ENCODE measurements around the gene S100A9. TPM values are rescaled to one million over a fixed set of nuclear protein-coding genes. Genes with fewer than 3 reads are reported as not detected.

S100A9 gene
- total and polyA plus RNA-seq, 2 of the 4 experiments (the other 2 are of a cell fraction), result not detected

- Histone ChIP-seq H3K27me3 (ENCODE audit: control insufficient read depth, insufficient read depth, low read length) (peaks cover 6% of the 10 kb centered on the region), H3K14ac (replicated peaks; ENCODE audit: low read depth, low read length) (no peak overlapping the region), H2BK20ac (ENCODE audit: low read depth, low read length) (no peak overlapping the region), H2BK5ac (ENCODE audit: low read depth, low read length, poor library complexity, severe bottlenecking) (no peak overlapping the region), H2BK120ac (ENCODE audit: low read depth, low read length) (no peak overlapping the region), H3K23ac (ENCODE audit: low read depth, low read length) (no peak overlapping the region), H3K79me1 (ENCODE audit: low read depth in 1 of 2, low read length in 2 of 2) (no peaks in the 10 kb centered on the region), H2AK5ac (ENCODE audit: low read depth, low read length) (no peak overlapping the region), H3K4me2 (ENCODE audit: low read depth, low read length) (no peak overlapping the region), H3K9me3 (ENCODE audit: control insufficient read depth, insufficient read depth, low read length) (no peaks in the 10 kb centered on the region), H3K9ac (ENCODE audit: low read depth, low read length) (no peak overlapping the region), H4K8ac (ENCODE audit: low read depth in 2 of 2, low read length in 2 of 2) (no peak overlapping the region), H4K5ac (ENCODE audit: low read depth, low read length) (no peak overlapping the region), H3K4me3 (ENCODE audit: insufficient read depth, low read depth, low read length) (no peak overlapping the region), H3K4me1 (ENCODE audit: control insufficient read depth, insufficient read depth, low read length) (no peaks in the 10 kb centered on the region), H2BK15ac (ENCODE audit: low read depth, low read length) (no peak overlapping the region), H3K27ac (ENCODE audit: insufficient read depth, low read length) (no peak overlapping the region), H3K56ac (ENCODE audit: extremely low read depth, insufficient read depth, low read length) (no peak overlapping the region), H4K91ac (ENCODE audit: insufficient read depth, low read depth, low read length) (no peak overlapping the region), H3K4ac (ENCODE audit: low read depth, low read length) (no peak overlapping the region), H3K36me3 (ENCODE audit: control insufficient read depth, insufficient read depth, low read length) (no peaks in the 10 kb centered on the region), H2AK9ac (replicated peaks; ENCODE audit: low read depth, low read length, poor library complexity) (no peak overlapping the region), H4K20me1 (ENCODE audit: insufficient read depth, low read length) (no peaks in the 10 kb centered on the region), H3K9me1 (ENCODE audit: insufficient read depth, low read length) (no peaks in the 10 kb centered on the region), H2AFZ (replicated peaks; ENCODE audit: low read length, poor library complexity) (no peak overlapping the region), H3K18ac (ENCODE audit: low read depth, low read length) (no peak overlapping the region)
- POLR2A ChIA-PET (ENCODE audit: unreplicated experiment), result no interaction called here
- intact Hi-C loops (cut with micrococcal nuclease), result no loop called here
- 50% methylated on average over 4 of the region's 12 CpGs; no CpG with 5 or more reads in 1 of the 2 experiments for WGBS, 2 experiments (ENCODE audit: extremely low coverage in 2 of 2, insufficient read length in 1 of 2)
- in situ Hi-C loops (cut with MboI; ENCODE audit: low sequenced_read_pairs), result no loop called here
- no TSS peak for BruUV-seq (replicated peaks)
- dilution Hi-C loops (cut with HindIII; ENCODE audit: low sequenced_read_pairs, unreplicated experiment), result no loop called here
- CTCF ChIA-PET, result no interaction called here
- no peak for ATAC-seq (ENCODE audit: low read depth)
- DNase-seq, result no peak
- TF ChIP-seq NFE2L2 (IDR thresholded peaks at IDR 0.05; ENCODE audit: low read depth, low read length) (no peak), MXI1 (IDR thresholded peaks at IDR 0.05; ENCODE audit: borderline replicate concordance, low read depth, low read length) (no peak), CHD1 (IDR thresholded peaks at IDR 0.05; ENCODE audit: low read depth, low read length) (no peak), RFX5 (IDR thresholded peaks at IDR 0.05; ENCODE audit: low read depth, low read length) (no peak), CTCF (conservative IDR thresholded peaks at IDR 0.05; ENCODE audit: low read depth, low read length) (no peak), RAD21 (IDR thresholded peaks at IDR 0.05; ENCODE audit: low read length) (no peak), RCOR1 (IDR thresholded peaks at IDR 0.05; ENCODE audit: insufficient replicate concordance, low read length) (no peak), MAFK (IDR thresholded peaks at IDR 0.05; ENCODE audit: low read depth, low read length) (no peak), POLR2A (IDR thresholded peaks at IDR 0.05; ENCODE audit: low read depth, low read length) (no peak), SMC3 (IDR thresholded peaks at IDR 0.05; ENCODE audit: low read depth, low read length) (no peak), CEBPB (IDR thresholded peaks at IDR 0.05; ENCODE audit: low read depth, low read length) (no peak), MAZ (IDR thresholded peaks at IDR 0.05; ENCODE audit: borderline replicate concordance, low read depth, low read length) (no peak), BHLHE40 (IDR thresholded peaks at IDR 0.05; ENCODE audit: low read depth, low read length) (no peak), USF2 (IDR thresholded peaks at IDR 0.05; ENCODE audit: low read depth, low read length) (no peak), ELK1 (IDR thresholded peaks at IDR 0.05; ENCODE audit: borderline replicate concordance, low read depth, low read length) (no peak)
Observed at GRCh38 chr1:153364766-153365666, 7.4 kb downstream of the S100A9 start.
